SU-DHL-6 (cell line): ENCODE results near the gene FDXR.

ENCODE experiments used
- EZH2phosphoT487 ChIP-seq: fragments of 200-600 bp; sonication (generic), shearing (Covaris generic); conservative IDR thresholded peaks from 2 replicates; pipeline ENCODE4 v1.6.1; 2018; ENCODE audit warnings: mild to moderate bottlenecking, antibody characterized with exemption, low read length, moderate library complexity, mixed read lengths
- TF ChIP-seq, protein P1 (sequence below): fragments of 200-600 bp; sonication (generic); IDR thresholded peaks from one replicate; pipeline ENCODE4 v1.5.1; 2017; ENCODE audit warnings: antibody characterized with exemption, mild to moderate bottlenecking, low read length, moderate library complexity; ENCODE audit not compliant: insufficient read depth, poor library complexity, severe bottlenecking

DNA sequence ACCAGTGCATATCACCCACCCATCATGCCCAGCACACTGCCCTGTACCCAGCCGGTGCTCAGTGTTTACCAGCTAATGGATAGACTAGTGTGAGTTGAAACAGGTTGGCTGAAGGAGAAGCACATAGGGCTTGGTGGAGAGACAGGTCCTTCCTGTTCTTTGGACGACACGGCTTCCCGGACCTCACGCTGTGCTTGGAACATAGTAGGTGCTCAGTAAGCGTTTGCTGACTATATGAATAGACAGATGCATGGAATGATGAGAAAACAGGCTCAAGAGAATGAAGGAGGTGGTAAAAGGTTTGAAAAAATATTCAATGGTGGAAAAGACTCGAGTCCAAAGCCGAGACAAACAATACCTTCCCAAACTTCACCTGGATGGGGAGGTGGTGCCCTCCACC, 27.4 kb upstream of the FDXR start:
- TF ChIP-seq, protein P1, sequence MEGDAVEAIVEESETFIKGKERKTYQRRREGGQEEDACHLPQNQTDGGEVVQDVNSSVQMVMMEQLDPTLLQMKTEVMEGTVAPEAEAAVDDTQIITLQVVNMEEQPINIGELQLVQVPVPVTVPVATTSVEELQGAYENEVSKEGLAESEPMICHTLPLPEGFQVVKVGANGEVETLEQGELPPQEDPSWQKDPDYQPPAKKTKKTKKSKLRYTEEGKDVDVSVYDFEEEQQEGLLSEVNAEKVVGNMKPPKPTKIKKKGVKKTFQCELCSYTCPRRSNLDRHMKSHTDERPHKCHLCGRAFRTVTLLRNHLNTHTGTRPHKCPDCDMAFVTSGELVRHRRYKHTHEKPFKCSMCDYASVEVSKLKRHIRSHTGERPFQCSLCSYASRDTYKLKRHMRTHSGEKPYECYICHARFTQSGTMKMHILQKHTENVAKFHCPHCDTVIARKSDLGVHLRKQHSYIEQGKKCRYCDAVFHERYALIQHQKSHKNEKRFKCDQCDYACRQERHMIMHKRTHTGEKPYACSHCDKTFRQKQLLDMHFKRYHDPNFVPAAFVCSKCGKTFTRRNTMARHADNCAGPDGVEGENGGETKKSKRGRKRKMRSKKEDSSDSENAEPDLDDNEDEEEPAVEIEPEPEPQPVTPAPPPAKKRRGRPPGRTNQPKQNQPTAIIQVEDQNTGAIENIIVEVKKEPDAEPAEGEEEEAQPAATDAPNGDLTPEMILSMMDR: no peak
- no peak for TF ChIP-seq EZH2phosphoT487
